Measurements from ENCODE around the gene CCL17. TPM values are rescaled to one million over a fixed set of nuclear protein-coding genes. Genes with fewer than 3 reads are reported as not detected.

The CCL17 gene
- total and polyA plus RNA-seq, 2 donors from 2014 or later, result 1.5 TPM; not detected in 1

- TF ChIP-seq CTCF (IDR thresholded peaks at IDR 0.05; ENCODE audit: borderline replicate concordance, extremely low read depth, insufficient read depth), result no peak
- H3K27me3 ChIP-seq (ENCODE audit: control insufficient read depth, insufficient read depth, low read length), result no peaks in the 10 kb centered on the region
- FAIRE-seq (no peak), DNase-seq (no peak)
- no peak overlapping the region for H3K27ac ChIP-seq (ENCODE audit: low read depth in 2 of 2, low read length in 2 of 2)
- peaks cover 0 to 5% (median 4%) of the 10 kb centered on the region in 3 donors for H3K9me3 ChIP-seq (ENCODE audit: control insufficient read depth in 2 of 3, insufficient read depth in 1 of 3, low read length in 3 of 3)
- peaks cover 2 to 8% (median 6%) of the 10 kb centered on the region in 3 donors for H3K4me1 ChIP-seq (ENCODE audit: control insufficient read depth in 2 of 3, insufficient read depth in 2 of 3, low read depth in 1 of 3, low read length in 3 of 3)
- H3K9ac ChIP-seq (ENCODE audit: low read length in 3 of 3), result no peak overlapping the region
- no peak overlapping the region for H3K4me3 ChIP-seq (ENCODE audit: low read length in 3 of 3)
- peaks cover 0 to 3% (median 0%) of the 10 kb centered on the region in 3 donors for H3K36me3 ChIP-seq (ENCODE audit: control insufficient read depth in 2 of 3, insufficient read depth in 3 of 3, low read length in 3 of 3)
- intact Hi-C loops (cut with DNase I), result no loop called here
Observed at GRCh38 chr16:57391708-57392107, 12.9 kb upstream of the CCL17 start.

GRCh38 chr16:57392694-57393093, 11.9 kb upstream of the CCL17 start:
- Histone ChIP-seq H3K4me3 (ENCODE audit: low read length in 3 of 3) (no peak overlapping the region), H3K9me3 (ENCODE audit: control insufficient read depth in 2 of 3, insufficient read depth in 1 of 3, low read length in 3 of 3) (peaks cover 0 to 5% (median 4%) of the 10 kb centered on the region in 3 donors), H3K36me3 (ENCODE audit: control insufficient read depth in 2 of 3, insufficient read depth in 3 of 3, low read length in 3 of 3) (peaks cover 0 to 3% (median 0%) of the 10 kb centered on the region in 3 donors), H3K27me3 (ENCODE audit: control insufficient read depth, insufficient read depth, low read length) (no peaks in the 10 kb centered on the region), H3K27ac (ENCODE audit: low read depth in 2 of 2, low read length in 2 of 2) (no peak overlapping the region), H3K9ac (ENCODE audit: low read length in 3 of 3) (no peak overlapping the region), H3K4me1 (ENCODE audit: control insufficient read depth in 2 of 3, insufficient read depth in 2 of 3, low read depth in 1 of 3, low read length in 3 of 3) (peaks cover 2 to 7% (median 6%) of the 10 kb centered on the region in 3 donors)
- no peak for TF ChIP-seq CTCF (IDR thresholded peaks at IDR 0.05; ENCODE audit: borderline replicate concordance, extremely low read depth, insufficient read depth)
- no peak for DNase-seq
- no peak for FAIRE-seq
- intact Hi-C loops (cut with DNase I), result no loop called here

GRCh38 chr16:57394444-57394843, 10.1 kb upstream of the CCL17 start:
- intact Hi-C loops (cut with DNase I), result no loop called here
- H3K27me3 ChIP-seq (ENCODE audit: control insufficient read depth, insufficient read depth, low read length), result no peaks in the 10 kb centered on the region
- peaks cover 0 to 6% (median 2%) of the 10 kb centered on the region in 3 donors for H3K4me1 ChIP-seq (ENCODE audit: control insufficient read depth in 2 of 3, insufficient read depth in 2 of 3, low read depth in 1 of 3, low read length in 3 of 3)
- no peak overlapping the region for H3K9ac ChIP-seq (ENCODE audit: low read length in 3 of 3)
- no peak for TF ChIP-seq CTCF (IDR thresholded peaks at IDR 0.05; ENCODE audit: borderline replicate concordance, extremely low read depth, insufficient read depth)
- DNase-seq (peak in 2 of 5 donors; percentile 21 to 83), FAIRE-seq (no peak)
- no peaks in the 10 kb centered on the region for H3K36me3 ChIP-seq (ENCODE audit: control insufficient read depth in 2 of 3, insufficient read depth in 3 of 3, low read length in 3 of 3)
- H3K4me3 ChIP-seq (ENCODE audit: low read length in 3 of 3), result no peak overlapping the region
- H3K9me3 ChIP-seq (ENCODE audit: control insufficient read depth in 2 of 3, insufficient read depth in 1 of 3, low read length in 3 of 3), result peaks cover 0 to 4% (median 0%) of the 10 kb centered on the region in 3 donors
- H3K27ac ChIP-seq (ENCODE audit: low read depth in 2 of 2, low read length in 2 of 2), result no peak overlapping the region

- TF ChIP-seq CTCF (IDR thresholded peaks at IDR 0.05; ENCODE audit: borderline replicate concordance, extremely low read depth, insufficient read depth), result no peak
- Histone ChIP-seq H3K27ac (ENCODE audit: low read depth in 2 of 2, low read length in 2 of 2) (no peak overlapping the region), H3K27me3 (ENCODE audit: control insufficient read depth, insufficient read depth, low read length) (no peaks in the 10 kb centered on the region), H3K36me3 (ENCODE audit: control insufficient read depth in 2 of 3, insufficient read depth in 3 of 3, low read length in 3 of 3) (no peaks in the 10 kb centered on the region), H3K4me1 (ENCODE audit: control insufficient read depth in 2 of 3, insufficient read depth in 2 of 3, low read depth in 1 of 3, low read length in 3 of 3) (peaks cover 0 to 6% (median 2%) of the 10 kb centered on the region in 3 donors), H3K9me3 (ENCODE audit: control insufficient read depth in 2 of 3, insufficient read depth in 1 of 3, low read length in 3 of 3) (peaks cover 0 to 4% (median 0%) of the 10 kb centered on the region in 3 donors), H3K4me3 (ENCODE audit: low read length in 3 of 3) (no peak overlapping the region), H3K9ac (ENCODE audit: low read length in 3 of 3) (no peak overlapping the region)
- FAIRE-seq (no peak), DNase-seq (peak in 1 of 5 donors; percentile 13)
- intact Hi-C loops (cut with DNase I), result no loop called here
Observed at GRCh38 chr16:57395026-57395425, 9.5 kb upstream of the CCL17 start.

All from kidney (tissue), 14 donors.